ENCODE data around the gene NDUFS7. TPM values are rescaled to one million over a fixed set of nuclear protein-coding genes. Genes with fewer than 3 reads are reported as not detected.

The NDUFS7 gene
- total and polyA plus RNA-seq, 3 donors from 2014 or later = 170 to 176 (median 172) TPM

GRCh38 chr19:1366899-1367870 lies 16.5 kb upstream of the NDUFS7 start:
- H3K27me3 ChIP-seq = no peaks in the 10 kb centered on the region
- no peak overlapping the region for H3K4me3 ChIP-seq
- no peaks in the 10 kb centered on the region for H3K9me3 ChIP-seq
- no peak overlapping the region for H3K27ac ChIP-seq
- peaks cover 6% of the 10 kb centered on the region for H3K4me1 ChIP-seq
- DNase-seq = no peak
- no peaks in the 10 kb centered on the region for H3K36me3 ChIP-seq (ENCODE audit: low read depth, missing control alignments)
- 86 to 87% methylated on average over 34 to 35 of the region's 35 CpGs for WGBS, 2 donors
- intact Hi-C loops (cut with DNase I; ENCODE audit: low total_unique reads) = no loop called here
- TF ChIP-seq CTCF (IDR thresholded peaks at IDR 0.05) (no peak), POLR2A (IDR thresholded peaks at IDR 0.05) (no peak)

GRCh38 chr19:1369214-1369805 lies 14.4 kb upstream of the NDUFS7 start:
- peaks cover 20% of the 10 kb centered on the region for H3K4me1 ChIP-seq
- H3K36me3 ChIP-seq (ENCODE audit: low read depth, missing control alignments) = no peaks in the 10 kb centered on the region
- no peak for DNase-seq
- no peaks in the 10 kb centered on the region for H3K27me3 ChIP-seq
- intact Hi-C loops (cut with DNase I; ENCODE audit: low total_unique reads) = no loop called here
- H3K9me3 ChIP-seq = no peaks in the 10 kb centered on the region
- H3K27ac ChIP-seq = no peak overlapping the region
- TF ChIP-seq POLR2A (IDR thresholded peaks at IDR 0.05) (no peak), CTCF (IDR thresholded peaks at IDR 0.05) (no peak)
- 95 to 97% methylated on average over 18 of the region's 18 CpGs for WGBS, 2 donors
- no peak overlapping the region for H3K4me3 ChIP-seq

DNA sequence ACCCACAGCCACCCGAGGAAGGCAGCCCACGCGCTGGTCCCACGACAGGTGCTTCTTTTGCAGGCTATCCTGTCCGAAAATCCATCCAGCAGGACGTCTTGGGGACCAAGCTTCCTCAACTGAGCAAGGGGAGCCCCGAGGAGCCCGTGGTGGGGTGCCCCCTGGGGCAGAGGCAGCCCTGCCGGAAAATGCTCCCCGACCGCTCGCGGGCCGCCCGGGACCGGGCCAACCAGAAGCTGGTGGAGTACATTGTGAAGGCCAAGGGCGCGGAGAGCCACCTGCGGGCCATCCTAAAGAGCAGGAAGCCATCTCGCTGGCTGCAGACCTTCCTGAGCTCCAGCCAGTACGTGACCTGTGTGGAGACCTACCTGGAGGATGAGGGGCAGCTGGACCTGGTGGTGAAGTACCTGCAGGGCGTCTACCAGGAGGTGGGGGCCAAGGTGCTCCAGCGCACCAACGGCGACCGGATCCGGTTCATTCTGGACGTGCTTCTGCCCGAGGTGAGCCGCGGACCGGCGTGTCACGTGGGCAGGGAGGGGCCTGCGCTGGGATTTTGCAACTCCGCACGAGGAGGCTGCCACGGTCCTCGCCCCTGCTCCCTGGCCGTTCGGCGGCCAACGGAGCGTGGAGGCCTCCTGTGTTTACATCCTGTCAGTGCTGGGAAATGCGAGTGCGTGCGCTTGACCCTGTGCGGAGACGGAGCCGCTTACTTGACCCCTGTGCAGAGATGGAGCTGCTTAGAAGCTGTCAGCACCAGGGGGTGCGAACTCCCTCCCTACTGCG lies 12.9 kb upstream of the NDUFS7 start:
- no peak for DNase-seq
- H3K36me3 ChIP-seq (ENCODE audit: low read depth, missing control alignments) = no peaks in the 10 kb centered on the region
- H3K4me3 ChIP-seq = no peak overlapping the region
- TF ChIP-seq CTCF (IDR thresholded peaks at IDR 0.05) (no peak), POLR2A (IDR thresholded peaks at IDR 0.05) (no peak)
- no peaks in the 10 kb centered on the region for H3K27me3 ChIP-seq
- H3K27ac ChIP-seq = no peak overlapping the region
- WGBS, 2 donors = 92 to 95% methylated on average over 16 to 52 of the region's 52 CpGs
- peaks cover 27% of the 10 kb centered on the region for H3K4me1 ChIP-seq
- intact Hi-C loops (cut with DNase I; ENCODE audit: low total_unique reads) = no loop called here
- no peaks in the 10 kb centered on the region for H3K9me3 ChIP-seq

- WGBS, 2 donors = 27 to 38% methylated on average over 19 to 20 of the region's 20 CpGs
- no peak for TF ChIP-seq CTCF (IDR thresholded peaks at IDR 0.05)
- no peak for TF ChIP-seq POLR2A (IDR thresholded peaks at IDR 0.05)
- peak overlapping the region; percentile 73 to 78 for H3K27ac ChIP-seq
- no peak overlapping the region for H3K4me3 ChIP-seq
- no peaks in the 10 kb centered on the region for H3K27me3 ChIP-seq
- no peak for DNase-seq
- intact Hi-C loops (cut with DNase I; ENCODE audit: low total_unique reads) = no loop called here
- peaks cover 27% of the 10 kb centered on the region for H3K4me1 ChIP-seq
- no peaks in the 10 kb centered on the region for H3K9me3 ChIP-seq
- H3K36me3 ChIP-seq (ENCODE audit: low read depth, missing control alignments) = no peaks in the 10 kb centered on the region
Measured at GRCh38 chr19:1373042-1373533, 10.6 kb upstream of the NDUFS7 start.
